Measurements from ENCODE around the gene MAPT. TPM values are rescaled to one million over a fixed set of nuclear protein-coding genes. Genes with fewer than 3 reads are reported as not detected.

Gene MAPT
- under 1 TPM; 0.69 to 0.74 TPM for total RNA-seq

DNA sequence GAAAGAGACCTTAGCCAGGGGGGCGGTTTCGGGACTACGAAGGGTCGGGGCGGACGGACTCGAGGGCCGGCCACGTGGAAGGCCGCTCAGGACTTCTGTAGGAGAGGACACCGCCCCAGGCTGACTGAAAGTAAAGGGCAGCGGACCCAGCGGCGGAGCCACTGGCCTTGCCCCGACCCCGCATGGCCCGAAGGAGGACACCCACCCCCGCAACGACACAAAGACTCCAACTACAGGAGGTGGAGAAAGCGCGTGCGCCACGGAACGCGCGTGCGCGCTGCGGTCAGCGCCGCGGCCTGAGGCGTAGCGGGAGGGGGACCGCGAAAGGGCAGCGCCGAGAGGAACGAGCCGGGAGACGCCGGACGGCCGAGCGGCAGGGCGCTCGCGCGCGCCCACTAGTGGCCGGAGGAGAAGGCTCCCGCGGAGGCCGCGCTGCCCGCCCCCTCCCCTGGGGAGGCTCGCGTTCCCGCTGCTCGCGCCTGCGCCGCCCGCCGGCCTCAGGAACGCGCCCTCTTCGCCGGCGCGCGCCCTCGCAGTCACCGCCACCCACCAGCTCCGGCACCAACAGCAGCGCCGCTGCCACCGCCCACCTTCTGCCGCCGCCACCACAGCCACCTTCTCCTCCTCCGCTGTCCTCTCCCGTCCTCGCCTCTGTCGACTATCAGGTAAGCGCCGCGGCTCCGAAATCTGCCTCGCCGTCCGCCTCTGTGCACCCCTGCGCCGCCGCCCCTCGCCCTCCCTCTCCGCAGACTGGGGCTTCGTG lies at the start of gene MAPT:
Gene MAPT, plus strand, starts transcription at position 533 of the 763 bp plus-strand sequence. CDS start 67,784 bp downstream, outside the sequence.
- peak; percentile 91 for ATAC-seq (ENCODE audit: low read depth)

DNA sequence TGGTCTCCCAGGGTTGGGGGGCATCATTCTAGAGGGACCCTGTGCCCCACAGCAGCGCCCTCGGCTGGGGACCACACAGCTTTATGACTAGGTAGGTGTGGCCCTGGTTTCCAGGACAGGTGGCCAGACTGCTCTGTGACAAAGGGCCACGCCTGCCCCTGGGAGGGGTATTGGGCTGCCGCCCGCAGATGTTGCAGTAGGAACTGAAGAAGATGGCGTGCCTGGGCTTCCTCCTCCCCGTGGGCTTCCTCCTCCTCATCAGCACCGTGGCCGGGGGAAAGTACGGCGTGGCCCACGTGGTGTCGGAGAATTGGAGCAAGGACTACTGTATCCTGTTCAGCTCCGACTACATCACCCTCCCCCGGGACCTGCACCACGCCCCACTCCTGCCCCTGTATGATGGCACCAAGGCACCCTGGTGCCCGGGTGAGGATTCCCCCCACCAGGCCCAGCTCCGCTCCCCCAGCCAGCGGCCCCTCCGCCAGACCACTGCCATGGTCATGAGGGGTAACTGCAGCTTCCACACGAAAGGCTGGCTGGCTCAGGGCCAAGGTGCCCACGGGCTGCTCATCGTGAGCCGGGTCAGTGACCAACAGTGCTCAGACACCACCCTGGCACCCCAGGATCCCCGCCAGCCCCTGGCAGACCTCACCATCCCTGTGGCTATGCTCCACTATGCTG lies 49.5 kb upstream of the MAPT start, which contains the start of gene SPPL2C:
Gene SPPL2C, plus strand, starts transcription at position 187 of the 681 bp plus-strand sequence. Its CDS starts 26 bp downstream, at position 213.
- H3K4me3 Mint-ChIP-seq, result no peak within 1 kb of the TSS
- H3K9me3 Mint-ChIP-seq, result no peaks in the 10 kb centered on the region
- H3K27ac Mint-ChIP-seq, result no peak within 1 kb of the TSS
- H3K36me3 Mint-ChIP-seq, result no peaks in the 10 kb centered on the region
- H3K4me1 Mint-ChIP-seq, result no peaks in the 10 kb centered on the region
- DNase-seq, result no peak
- POLR2A ChIA-PET, result no interaction called here
- ATAC-seq (ENCODE audit: low read depth), result no peak
- H3K27me3 Mint-ChIP-seq, result peaks cover 6% of the 10 kb centered on the region

More for the DNA sequence above, at the start of gene MAPT:
- Mint-ChIP-seq H3K27me3 (peaks cover 79% of the 10 kb centered on the region), H3K9me3 (no peaks in the 10 kb centered on the region), H3K4me1 (peaks cover 10% of the 10 kb centered on the region), H3K36me3 (no peaks in the 10 kb centered on the region), H3K4me3 (peak within 1 kb of the TSS; percentile 81), H3K27ac (no peak within 1 kb of the TSS)
- DNase-seq, result peak; percentile 88
- POLR2A ChIA-PET, result no interaction called here

DNA sequence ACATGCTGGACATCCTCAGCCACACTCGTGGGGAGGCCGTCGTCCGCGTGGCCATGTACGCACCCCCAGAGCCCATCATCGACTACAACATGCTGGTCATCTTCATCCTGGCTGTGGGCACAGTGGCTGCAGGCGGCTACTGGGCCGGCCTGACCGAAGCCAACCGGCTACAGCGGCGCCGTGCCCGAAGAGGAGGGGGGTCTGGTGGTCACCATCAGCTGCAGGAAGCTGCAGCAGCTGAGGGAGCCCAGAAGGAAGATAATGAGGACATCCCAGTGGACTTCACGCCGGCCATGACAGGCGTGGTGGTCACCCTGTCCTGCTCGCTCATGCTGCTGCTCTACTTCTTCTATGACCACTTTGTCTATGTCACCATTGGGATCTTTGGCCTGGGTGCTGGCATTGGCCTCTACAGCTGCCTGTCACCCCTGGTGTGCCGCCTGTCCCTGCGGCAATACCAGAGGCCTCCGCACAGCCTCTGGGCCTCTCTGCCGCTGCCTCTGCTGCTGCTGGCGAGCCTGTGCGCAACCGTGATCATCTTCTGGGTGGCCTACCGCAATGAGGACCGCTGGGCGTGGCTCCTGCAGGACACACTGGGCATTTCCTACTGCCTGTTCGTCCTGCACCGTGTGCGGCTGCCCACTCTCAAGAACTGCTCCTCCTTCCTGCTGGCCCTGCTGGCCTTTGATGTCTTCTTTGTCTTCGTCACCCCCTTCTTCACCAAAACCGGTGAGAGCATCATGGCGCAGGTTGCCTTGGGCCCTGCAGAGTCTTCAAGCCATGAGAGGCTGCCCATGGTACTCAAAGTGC lies 48.8 kb upstream of the MAPT start:
- H3K4me1 Mint-ChIP-seq, result no peaks in the 10 kb centered on the region
- no peaks in the 10 kb centered on the region for H3K36me3 Mint-ChIP-seq
- DNase-seq (no peak), ATAC-seq (ENCODE audit: low read depth) (no peak)
- H3K4me3 Mint-ChIP-seq, result no peak overlapping the region
- POLR2A ChIA-PET, result no interaction called here
- no peak overlapping the region for H3K27ac Mint-ChIP-seq
- peaks cover 6% of the 10 kb centered on the region for H3K27me3 Mint-ChIP-seq
- no peaks in the 10 kb centered on the region for H3K9me3 Mint-ChIP-seq

DNA sequence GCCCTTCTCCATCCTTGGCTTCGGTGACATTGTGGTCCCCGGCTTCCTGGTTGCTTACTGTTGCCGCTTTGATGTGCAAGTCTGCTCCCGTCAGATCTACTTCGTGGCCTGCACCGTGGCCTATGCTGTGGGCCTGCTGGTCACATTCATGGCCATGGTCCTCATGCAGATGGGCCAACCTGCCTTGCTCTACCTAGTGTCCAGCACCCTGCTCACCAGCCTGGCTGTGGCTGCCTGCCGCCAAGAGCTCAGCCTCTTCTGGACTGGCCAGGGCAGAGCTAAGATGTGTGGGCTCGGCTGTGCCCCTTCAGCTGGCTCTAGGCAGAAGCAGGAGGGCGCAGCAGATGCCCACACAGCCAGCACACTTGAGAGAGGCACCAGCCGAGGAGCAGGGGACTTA lies 48.1 kb upstream of the MAPT start:
- H3K27me3 Mint-ChIP-seq, result peaks cover 3% of the 10 kb centered on the region
- H3K4me3 Mint-ChIP-seq, result no peak overlapping the region
- H3K36me3 Mint-ChIP-seq, result no peaks in the 10 kb centered on the region
- H3K4me1 Mint-ChIP-seq, result no peaks in the 10 kb centered on the region
- no peaks in the 10 kb centered on the region for H3K9me3 Mint-ChIP-seq
- POLR2A ChIA-PET, result no interaction called here
- DNase-seq (no peak), ATAC-seq (ENCODE audit: low read depth) (no peak)
- H3K27ac Mint-ChIP-seq, result no peak overlapping the region

DNA sequence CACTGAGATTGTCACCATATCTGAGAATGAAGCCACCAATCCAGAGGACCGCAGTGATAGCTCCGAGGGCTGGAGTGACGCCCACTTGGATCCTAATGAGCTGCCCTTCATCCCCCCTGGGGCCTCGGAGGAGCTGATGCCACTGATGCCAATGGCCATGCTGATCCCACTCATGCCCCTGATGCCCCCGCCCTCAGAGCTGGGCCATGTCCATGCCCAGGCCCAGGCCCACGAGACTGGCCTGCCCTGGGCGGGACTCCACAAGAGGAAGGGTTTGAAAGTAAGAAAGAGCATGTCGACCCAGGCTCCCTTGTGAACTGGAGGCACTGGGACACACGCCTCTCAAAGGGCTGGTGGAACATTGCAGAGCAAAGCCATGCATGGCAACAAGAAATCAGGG lies 47.7 kb upstream of the MAPT start:
- no peaks in the 10 kb centered on the region for H3K4me1 Mint-ChIP-seq
- H3K36me3 Mint-ChIP-seq, result no peaks in the 10 kb centered on the region
- H3K27me3 Mint-ChIP-seq, result no peaks in the 10 kb centered on the region
- ATAC-seq (ENCODE audit: low read depth) (no peak), DNase-seq (no peak)
- POLR2A ChIA-PET, result no interaction called here
- H3K4me3 Mint-ChIP-seq, result no peak overlapping the region
- no peak overlapping the region for H3K27ac Mint-ChIP-seq
- no peaks in the 10 kb centered on the region for H3K9me3 Mint-ChIP-seq

DNA sequence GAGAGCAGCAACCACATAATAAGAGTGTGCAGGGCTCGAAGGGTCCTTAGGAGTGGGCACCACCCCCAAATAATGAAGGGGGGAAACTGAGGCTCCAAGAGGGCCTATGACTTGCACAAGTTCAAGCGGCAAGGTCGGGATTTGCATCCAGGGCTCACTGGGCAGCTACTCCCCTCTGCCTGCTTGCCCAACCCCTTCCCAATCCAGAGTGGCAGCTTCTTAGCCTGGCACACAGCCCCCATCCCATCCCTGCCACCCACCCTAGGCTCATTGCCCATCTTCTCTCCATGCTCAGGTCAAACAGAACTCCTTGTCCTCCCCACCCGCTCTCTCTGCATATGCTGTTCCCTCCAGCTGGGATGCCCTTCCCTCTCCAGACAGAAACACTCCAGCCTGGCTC lies 47.3 kb upstream of the MAPT start:
- no peak for ATAC-seq (ENCODE audit: low read depth)
- no peaks in the 10 kb centered on the region for H3K4me1 Mint-ChIP-seq
- H3K4me3 Mint-ChIP-seq, result no peak overlapping the region
- H3K36me3 Mint-ChIP-seq, result no peaks in the 10 kb centered on the region
- no peaks in the 10 kb centered on the region for H3K9me3 Mint-ChIP-seq
- peaks cover 3% of the 10 kb centered on the region for H3K27me3 Mint-ChIP-seq
- no peak for DNase-seq
- no peak overlapping the region for H3K27ac Mint-ChIP-seq
- POLR2A ChIA-PET, result no interaction called here

DNA sequence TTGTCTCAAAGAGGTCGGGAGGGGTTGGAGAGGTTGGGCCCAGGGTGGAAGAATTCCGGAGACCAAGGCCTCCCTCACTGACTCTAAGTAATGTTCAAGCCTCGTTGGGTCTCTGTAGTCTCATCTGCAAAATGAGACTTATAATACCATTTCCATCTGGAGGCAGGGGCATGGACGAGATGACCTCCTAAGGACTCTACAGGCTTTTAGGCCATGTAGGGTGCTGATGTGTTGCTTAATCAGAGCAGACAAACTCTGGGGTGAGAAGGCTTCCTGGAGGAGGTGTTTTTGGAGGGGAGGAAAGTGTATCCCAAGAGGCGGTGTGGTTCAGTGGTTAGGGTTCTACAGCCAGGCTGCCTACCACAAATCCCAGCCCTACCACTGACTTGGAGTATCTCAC lies 46.6 kb upstream of the MAPT start:
- no peak for ATAC-seq (ENCODE audit: low read depth)

DNA sequence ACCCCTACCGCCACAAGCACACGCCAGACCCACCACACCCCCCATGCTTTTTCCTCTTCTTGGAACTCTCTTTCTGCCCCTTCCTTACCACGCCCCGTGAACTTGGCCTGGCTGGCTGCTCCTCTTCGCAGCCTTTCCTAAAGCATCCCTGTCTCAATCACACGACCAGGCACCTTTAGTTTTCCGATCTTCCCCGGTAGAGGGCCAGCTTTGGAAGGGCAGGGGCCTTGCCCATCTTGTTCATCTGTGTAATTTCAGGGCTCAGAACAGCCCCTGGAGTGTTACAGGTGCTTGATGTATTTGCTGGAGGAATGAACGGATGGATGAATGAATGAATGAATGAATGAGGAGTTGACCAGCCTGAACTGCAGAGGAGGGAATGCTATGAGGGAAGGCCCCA lies 45.9 kb upstream of the MAPT start:
- POLR2A ChIA-PET, result no interaction called here
- Mint-ChIP-seq H3K27ac (no peak overlapping the region), H3K4me3 (no peak overlapping the region), H3K36me3 (no peaks in the 10 kb centered on the region), H3K9me3 (no peaks in the 10 kb centered on the region), H3K4me1 (peaks cover 4% of the 10 kb centered on the region), H3K27me3 (peaks cover 9% of the 10 kb centered on the region)
- ATAC-seq (ENCODE audit: low read depth) (no peak), DNase-seq (no peak)

More for the DNA sequence above, 46.6 kb upstream of the MAPT start:
- Mint-ChIP-seq H3K27me3 (peaks cover 9% of the 10 kb centered on the region), H3K4me1 (peaks cover 2% of the 10 kb centered on the region), H3K27ac (no peak overlapping the region), H3K4me3 (no peak overlapping the region), H3K36me3 (no peaks in the 10 kb centered on the region), H3K9me3 (no peaks in the 10 kb centered on the region)
- DNase-seq, result no peak
- POLR2A ChIA-PET, result no interaction called here

DNA sequence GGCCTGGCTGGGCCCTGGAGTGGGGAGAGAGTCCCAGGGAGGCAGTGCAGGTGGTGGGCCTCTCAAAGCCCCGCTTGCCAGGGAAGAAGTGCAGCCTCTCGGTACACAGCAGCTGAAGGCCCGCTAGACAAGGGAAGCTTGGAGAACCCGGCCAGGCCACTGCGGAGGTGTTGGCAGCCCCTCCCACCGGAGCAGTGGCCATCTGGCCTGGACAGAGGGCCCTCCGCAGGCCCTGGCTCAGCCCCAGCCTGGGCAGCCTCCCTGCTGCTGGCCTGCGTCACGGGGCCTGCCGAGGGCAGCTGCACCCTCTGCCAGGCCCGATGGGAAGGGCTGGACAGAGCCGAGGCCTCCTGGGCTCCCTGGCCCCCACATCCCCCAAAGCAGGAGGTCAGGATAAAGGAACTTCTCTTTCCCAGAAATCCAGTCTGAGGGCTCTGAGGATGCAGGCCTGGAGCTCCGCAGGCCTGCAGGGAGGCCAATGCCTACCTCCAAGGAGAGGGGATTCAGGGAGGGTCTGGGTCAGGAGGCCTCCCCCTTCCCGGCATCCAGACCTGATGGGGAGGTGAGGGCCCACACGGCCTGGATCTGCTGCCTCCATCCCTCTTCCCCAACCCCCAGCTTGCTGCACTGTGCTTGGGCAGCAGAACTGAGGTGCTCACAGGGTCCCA lies 45.4 kb upstream of the MAPT start:
- POLR2A ChIA-PET, result no interaction called here
- peaks cover 9% of the 10 kb centered on the region for H3K27me3 Mint-ChIP-seq
- no peak overlapping the region for H3K4me3 Mint-ChIP-seq
- no peak overlapping the region for H3K27ac Mint-ChIP-seq
- ATAC-seq (ENCODE audit: low read depth) (no peak), DNase-seq (no peak)
- H3K9me3 Mint-ChIP-seq, result no peaks in the 10 kb centered on the region
- H3K4me1 Mint-ChIP-seq, result peaks cover 4% of the 10 kb centered on the region
- no peaks in the 10 kb centered on the region for H3K36me3 Mint-ChIP-seq

DNA sequence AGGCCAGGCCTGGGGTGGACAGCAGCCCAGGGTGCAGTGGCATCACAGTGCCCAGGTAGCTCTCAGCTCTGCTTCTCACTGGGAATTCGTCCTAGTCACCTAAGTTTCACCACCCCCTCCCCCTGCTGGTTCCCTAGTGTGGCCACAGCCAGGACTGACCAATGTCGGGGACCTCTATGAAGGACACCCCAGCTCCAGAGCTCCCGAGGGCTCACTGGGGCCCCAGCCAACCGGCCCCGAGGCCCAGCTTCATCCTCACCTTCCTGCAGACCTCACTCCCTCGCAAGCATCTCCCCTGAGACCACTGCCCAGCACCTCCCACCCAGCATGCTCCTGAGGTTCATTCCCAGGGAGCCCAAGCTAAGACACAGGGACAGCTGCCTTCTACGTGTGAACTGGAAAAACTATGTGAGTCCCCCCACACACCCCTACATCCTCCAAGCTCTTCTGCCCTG lies 44.8 kb upstream of the MAPT start:
- ATAC-seq (ENCODE audit: low read depth), result no peak
- H3K36me3 Mint-ChIP-seq, result no peaks in the 10 kb centered on the region
- peaks cover 4% of the 10 kb centered on the region for H3K4me1 Mint-ChIP-seq
- H3K4me3 Mint-ChIP-seq, result no peak overlapping the region
- H3K9me3 Mint-ChIP-seq, result no peaks in the 10 kb centered on the region
- POLR2A ChIA-PET, result no interaction called here
- peaks cover 13% of the 10 kb centered on the region for H3K27me3 Mint-ChIP-seq
- no peak overlapping the region for H3K27ac Mint-ChIP-seq
- DNase-seq, result no peak

DNA sequence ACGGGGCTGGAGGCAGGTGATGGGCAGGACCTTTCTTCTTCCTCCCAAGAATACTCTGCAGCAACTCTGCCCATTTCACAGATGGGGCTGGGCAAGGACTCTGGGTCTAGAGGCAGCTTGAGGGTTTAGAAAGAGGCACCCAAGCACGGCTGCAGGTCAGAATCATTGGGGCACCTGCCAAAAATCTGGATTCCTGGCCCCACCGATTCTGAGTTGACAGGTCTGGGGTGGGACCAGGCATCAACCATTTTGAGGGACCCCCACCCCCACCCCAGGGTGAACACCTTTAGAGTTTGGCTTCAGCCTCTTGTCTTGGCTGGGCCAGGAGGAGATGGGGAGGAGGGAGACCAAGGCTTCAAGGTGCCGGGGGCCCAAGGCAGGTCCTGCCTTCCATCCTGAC lies 44.3 kb upstream of the MAPT start:
- Mint-ChIP-seq H3K4me3 (no peak overlapping the region), H3K36me3 (no peaks in the 10 kb centered on the region)

DNA sequence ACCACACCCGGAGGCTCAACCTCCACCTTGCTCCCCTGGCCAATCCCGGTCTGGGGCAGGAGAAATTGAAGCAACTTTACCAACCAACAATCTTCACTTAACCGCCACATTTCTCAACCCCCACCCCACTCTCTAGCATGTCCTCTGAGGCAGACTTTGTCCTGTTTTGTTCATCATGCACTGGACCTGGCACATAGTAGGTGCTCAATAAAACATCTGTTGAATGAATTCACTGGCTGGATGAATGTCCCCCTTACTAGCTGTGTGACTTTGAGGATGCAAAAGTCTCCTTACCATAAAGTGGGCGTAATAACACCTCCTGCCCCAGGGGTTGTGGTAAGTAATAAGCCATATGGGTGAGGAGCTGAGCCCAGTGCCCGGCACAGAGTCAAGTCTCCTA lies 43.9 kb upstream of the MAPT start:
- no peak overlapping the region for H3K4me3 Mint-ChIP-seq
- no peaks in the 10 kb centered on the region for H3K36me3 Mint-ChIP-seq
- H3K27ac Mint-ChIP-seq, result no peak overlapping the region
- no peak for ATAC-seq (ENCODE audit: low read depth)
- no peak for DNase-seq
- no peaks in the 10 kb centered on the region for H3K9me3 Mint-ChIP-seq
- H3K27me3 Mint-ChIP-seq, result peaks cover 21% of the 10 kb centered on the region
- H3K4me1 Mint-ChIP-seq, result peaks cover 4% of the 10 kb centered on the region
- POLR2A ChIA-PET, result no interaction called here

More for the DNA sequence above, 44.3 kb upstream of the MAPT start:
- H3K27me3 Mint-ChIP-seq, result peaks cover 18% of the 10 kb centered on the region
- POLR2A ChIA-PET, result no interaction called here
- DNase-seq (no peak), ATAC-seq (ENCODE audit: low read depth) (no peak)
- peaks cover 4% of the 10 kb centered on the region for H3K4me1 Mint-ChIP-seq
- no peak overlapping the region for H3K27ac Mint-ChIP-seq
- H3K9me3 Mint-ChIP-seq, result no peaks in the 10 kb centered on the region

DNA sequence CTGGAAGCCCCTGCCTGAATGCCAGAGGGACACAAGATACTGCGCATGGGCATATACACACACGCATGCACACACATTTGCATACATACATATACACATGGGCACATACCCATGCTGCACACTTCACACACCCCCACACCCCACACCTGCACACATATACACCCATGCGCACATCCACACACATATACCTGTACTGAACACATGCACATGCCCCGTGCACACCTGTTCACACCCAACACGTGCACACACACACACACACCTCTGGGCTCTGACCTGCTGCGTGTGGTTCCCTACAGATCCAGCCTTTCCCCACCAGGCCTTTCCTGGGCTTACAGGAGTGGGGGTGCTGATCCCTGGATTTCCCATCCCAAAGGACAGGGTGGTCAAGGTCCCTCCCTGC lies 43.3 kb upstream of the MAPT start:
- no peak overlapping the region for H3K4me3 Mint-ChIP-seq
- H3K27me3 Mint-ChIP-seq, result peaks cover 23% of the 10 kb centered on the region
- no peak for DNase-seq
- POLR2A ChIA-PET, result no interaction called here
- H3K9me3 Mint-ChIP-seq, result no peaks in the 10 kb centered on the region
- H3K27ac Mint-ChIP-seq, result no peak overlapping the region
- no peak for ATAC-seq (ENCODE audit: low read depth)
- peaks cover 4% of the 10 kb centered on the region for H3K4me1 Mint-ChIP-seq
- H3K36me3 Mint-ChIP-seq, result no peaks in the 10 kb centered on the region

Data from activated naive CD8-positive, alpha-beta T cell treated with anti-CD3 and anti-CD28 coated beads, Interleukin-2, amount 10 ng/mL, durations not matched to agents 7 days and 5 days (primary cell).